Measurements from ENCODE around the gene RRP36. TPM values are rescaled to one million over a fixed set of nuclear protein-coding genes. Genes with fewer than 3 reads are reported as not detected.

RRP36 gene
- total and polyA plus RNA-seq, 4 experiments from 2014 or later: 56.5 to 77.0 (median 62.1) TPM

- no peak within 1 kb of the TSS for H3K27ac ChIP-seq (ENCODE audit: low read depth, low read length)
- POLR2A ChIA-PET (ENCODE audit: partially characterized antibody): no interaction called here
- Mint-ChIP-seq H3K36me3 (peaks cover 20 to 32% of the 10 kb centered on the region in 2 donors), H3K27me3 (peaks cover 8 to 15% of the 10 kb centered on the region in 2 donors), H3K9me3 (no peaks in the 10 kb centered on the region), H3K4me1 (peaks cover 0 to 10% (median 4%) of the 10 kb centered on the region in 4 donors), H3K4me3 (peak within 1 kb of the TSS; percentile 33 to 69 (median 64)), H3K27ac (no peak within 1 kb of the TSS)
- DNase-seq: peak in 1 of 5 donors; percentile 18
- H3K4me1 ChIP-seq (ENCODE audit: insufficient read depth, low read length): peaks cover 10% of the 10 kb centered on the region
- H3K9me3 ChIP-seq (ENCODE audit: control insufficient read depth in 1 of 2, low read length in 2 of 2): no peaks in the 10 kb centered on the region
- CTCF ChIA-PET (ENCODE audit: partially characterized antibody): no interaction called here
- intact Hi-C loops (cut with micrococcal nuclease): no loop called here
- H3K27me3 ChIP-seq (ENCODE audit: insufficient read depth, low read length): peaks cover 19% of the 10 kb centered on the region
- peak within 1 kb of the TSS in 1 of 2 donors; percentile 35 for H3K4me3 ChIP-seq (ENCODE audit: low read length in 2 of 2)
- no peaks in the 10 kb centered on the region for H3K36me3 ChIP-seq (ENCODE audit: insufficient read depth, low read length)
Measured at GRCh38 chr6:43075670-43076463, 54.4 kb downstream of the RRP36 start, which contains the start of gene PTK7. TSS of gene PTK7 (plus strand) at chr6:43076314. CDS start at chr6:43076489, 175 bp downstream.

- Mint-ChIP-seq H3K4me3 (peak overlapping the region; percentile 24 to 69 (median 57)), H3K4me1 (peaks cover 0 to 10% (median 4%) of the 10 kb centered on the region in 4 donors), H3K9me3 (no peaks in the 10 kb centered on the region), H3K27me3 (peaks cover 8 to 17% of the 10 kb centered on the region in 2 donors), H3K36me3 (peaks cover 20 to 25% of the 10 kb centered on the region in 2 donors), H3K27ac (no peak overlapping the region)
- DNase-seq: no peak
- Histone ChIP-seq H3K27me3 (ENCODE audit: insufficient read depth, low read length) (peaks cover 19% of the 10 kb centered on the region), H3K27ac (ENCODE audit: low read depth, low read length) (no peak overlapping the region), H3K36me3 (ENCODE audit: insufficient read depth, low read length) (no peaks in the 10 kb centered on the region), H3K4me1 (ENCODE audit: insufficient read depth, low read length) (peaks cover 10% of the 10 kb centered on the region), H3K9me3 (ENCODE audit: control insufficient read depth in 1 of 2, low read length in 2 of 2) (no peaks in the 10 kb centered on the region), H3K4me3 (ENCODE audit: low read length in 2 of 2) (peak overlapping the region in 1 of 2 donors; percentile 35)
- intact Hi-C loops (cut with micrococcal nuclease): no loop called here
- ChIA-PET POLR2A (ENCODE audit: partially characterized antibody) (interaction anchor here (1.4 kb wide), 1 partner anchor 18 kb away, joined by 5 read pairs; the partner anchor contains the start of genes KLC4 and MRPL2), CTCF (ENCODE audit: partially characterized antibody) (interaction anchor here (1.0 kb wide), 1 partner anchor 11 kb away, joined by 6 read pairs; no protein-coding TSS in a partner anchor)
Measured at GRCh38 chr6:43076464-43077332, 55.3 kb downstream of the RRP36 start.

DNA sequence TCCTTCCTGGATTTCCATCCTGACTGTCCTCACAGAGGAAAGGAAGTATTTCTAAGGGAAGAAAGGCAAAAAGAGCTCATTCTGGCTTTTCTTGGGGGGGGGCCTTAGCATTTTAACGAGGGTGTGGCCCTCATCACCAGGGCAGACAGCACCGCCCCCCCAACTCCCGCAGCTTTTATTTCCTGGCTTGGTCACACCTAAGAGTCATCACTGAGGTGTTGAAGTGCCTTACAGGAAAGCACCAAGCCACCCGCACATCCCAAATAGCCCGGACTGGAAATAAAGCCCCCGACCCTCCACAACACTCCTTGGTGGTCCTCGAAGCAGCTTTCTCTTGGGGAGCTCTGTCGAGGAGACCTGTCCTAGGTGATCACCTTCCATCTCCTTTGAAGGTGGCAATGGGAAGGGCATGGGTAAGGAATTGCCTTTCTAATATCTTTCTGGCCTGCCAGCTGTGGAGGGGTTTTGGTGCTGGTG, 55.9 kb downstream of the RRP36 start:
- CTCF ChIA-PET (ENCODE audit: partially characterized antibody): interaction anchor here (1.0 kb wide), 1 partner anchor 10 kb away, joined by 6 read pairs; no protein-coding TSS in a partner anchor
- Histone ChIP-seq H3K27me3 (ENCODE audit: insufficient read depth, low read length) (peaks cover 19% of the 10 kb centered on the region), H3K9me3 (ENCODE audit: control insufficient read depth in 1 of 2, low read length in 2 of 2) (no peaks in the 10 kb centered on the region), H3K27ac (ENCODE audit: low read depth, low read length) (no peak overlapping the region), H3K4me1 (ENCODE audit: insufficient read depth, low read length) (peaks cover 10% of the 10 kb centered on the region), H3K36me3 (ENCODE audit: insufficient read depth, low read length) (no peaks in the 10 kb centered on the region), H3K4me3 (ENCODE audit: low read length in 2 of 2) (peak overlapping the region in 1 of 2 donors; percentile 35)
- no peak for DNase-seq
- Mint-ChIP-seq H3K36me3 (peaks cover 14 to 19% of the 10 kb centered on the region in 2 donors), H3K4me3 (peak overlapping the region in 6 of 8 donors; percentile 28 to 66 (median 47)), H3K27me3 (peaks cover 8 to 17% of the 10 kb centered on the region in 2 donors), H3K4me1 (peaks cover 0 to 10% (median 4%) of the 10 kb centered on the region in 4 donors), H3K27ac (no peak overlapping the region), H3K9me3 (no peaks in the 10 kb centered on the region)
- intact Hi-C loops (cut with micrococcal nuclease): no loop called here
- POLR2A ChIA-PET (ENCODE audit: partially characterized antibody): interaction anchor here (1.4 kb wide), 1 partner anchor 18 kb away, joined by 5 read pairs; the partner anchor contains the start of genes KLC4 and MRPL2

DNA sequence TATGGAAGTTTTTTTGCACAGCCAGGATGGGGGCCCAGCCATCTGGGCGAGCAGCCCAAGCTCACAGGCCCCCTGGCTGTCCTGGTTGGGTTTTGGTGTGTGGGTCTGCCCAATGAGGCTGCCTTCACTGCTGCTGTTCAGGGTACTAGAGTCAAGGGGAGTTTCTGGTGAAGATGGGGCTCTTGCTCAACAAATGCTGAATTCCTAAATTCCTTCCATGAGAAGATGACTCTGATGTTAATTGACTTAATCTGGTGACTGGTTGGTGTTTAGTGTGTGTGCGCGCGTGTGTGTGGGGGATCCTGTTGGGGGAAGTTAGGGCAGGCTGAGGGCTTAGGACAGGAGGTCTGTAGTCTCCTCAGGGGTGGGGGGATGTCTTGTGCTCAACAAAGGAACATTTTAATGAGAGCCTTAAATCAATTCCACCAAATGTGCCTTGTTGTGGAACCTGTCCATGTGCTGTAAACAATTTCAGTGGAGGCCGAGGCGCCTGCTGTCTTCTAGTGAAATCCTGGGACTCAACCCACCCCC, 56.6 kb downstream of the RRP36 start:
- no peak overlapping the region for H3K27ac Mint-ChIP-seq

DNA sequence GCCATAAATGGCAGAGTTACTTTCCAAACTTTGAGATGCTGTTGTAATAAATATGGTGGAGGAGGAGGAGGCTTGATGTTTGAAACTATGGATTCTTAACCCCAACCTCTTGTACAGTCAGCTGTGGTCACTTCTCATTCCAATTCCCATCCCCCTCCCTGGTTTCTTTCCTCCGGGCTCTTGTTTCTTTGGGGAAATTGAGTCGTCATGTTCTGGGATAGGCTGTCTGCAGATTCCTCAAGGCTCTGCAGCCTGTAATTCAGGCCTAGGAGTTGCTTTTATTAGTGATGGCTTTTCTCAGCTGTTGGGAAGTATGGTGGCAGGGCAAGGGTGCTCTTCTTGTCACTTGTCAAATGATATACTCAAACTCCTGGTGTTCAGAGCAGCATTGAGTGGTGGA, 57.3 kb downstream of the RRP36 start:
- CTCF ChIA-PET (ENCODE audit: partially characterized antibody): interaction anchor here (1.0 kb wide), 1 partner anchor 12 kb away, joined by 3 read pairs; no protein-coding TSS in a partner anchor
- peaks cover 8 to 18% of the 10 kb centered on the region in 2 donors for H3K27me3 Mint-ChIP-seq
- intact Hi-C loops (cut with micrococcal nuclease): no loop called here
- no peaks in the 10 kb centered on the region for H3K9me3 ChIP-seq (ENCODE audit: control insufficient read depth in 1 of 2, low read length in 2 of 2)
- no peak overlapping the region for H3K27ac Mint-ChIP-seq
- H3K36me3 ChIP-seq (ENCODE audit: insufficient read depth, low read length): no peaks in the 10 kb centered on the region
- H3K4me3 ChIP-seq (ENCODE audit: low read length in 2 of 2): no peak overlapping the region
- H3K36me3 Mint-ChIP-seq: peaks cover 5 to 6% of the 10 kb centered on the region in 2 donors
- peaks cover 19% of the 10 kb centered on the region for H3K27me3 ChIP-seq (ENCODE audit: insufficient read depth, low read length)
- H3K27ac ChIP-seq (ENCODE audit: low read depth, low read length): no peak overlapping the region
- DNase-seq: no peak
- H3K4me1 Mint-ChIP-seq: peaks cover 0 to 10% (median 4%) of the 10 kb centered on the region in 4 donors
- peaks cover 10% of the 10 kb centered on the region for H3K4me1 ChIP-seq (ENCODE audit: insufficient read depth, low read length)
- no peaks in the 10 kb centered on the region for H3K9me3 Mint-ChIP-seq
- peak overlapping the region in 1 of 8 donors; percentile 11 for H3K4me3 Mint-ChIP-seq
- POLR2A ChIA-PET (ENCODE audit: partially characterized antibody): no interaction called here

More for the DNA sequence above, 56.6 kb downstream of the RRP36 start:
- Histone ChIP-seq H3K4me1 (ENCODE audit: insufficient read depth, low read length) (peaks cover 10% of the 10 kb centered on the region), H3K27me3 (ENCODE audit: insufficient read depth, low read length) (peaks cover 19% of the 10 kb centered on the region), H3K4me3 (ENCODE audit: low read length in 2 of 2) (no peak overlapping the region), H3K27ac (ENCODE audit: low read depth, low read length) (no peak overlapping the region), H3K36me3 (ENCODE audit: insufficient read depth, low read length) (no peaks in the 10 kb centered on the region), H3K9me3 (ENCODE audit: control insufficient read depth in 1 of 2, low read length in 2 of 2) (no peaks in the 10 kb centered on the region)
- peaks cover 7 to 12% of the 10 kb centered on the region in 2 donors for H3K36me3 Mint-ChIP-seq
- peaks cover 0 to 10% (median 4%) of the 10 kb centered on the region in 4 donors for H3K4me1 Mint-ChIP-seq
- H3K9me3 Mint-ChIP-seq: no peaks in the 10 kb centered on the region
- DNase-seq: no peak
- POLR2A ChIA-PET (ENCODE audit: partially characterized antibody): no interaction called here
- peak overlapping the region in 4 of 8 donors; percentile 10 to 67 (median 47) for H3K4me3 Mint-ChIP-seq
- CTCF ChIA-PET (ENCODE audit: partially characterized antibody): interaction anchor here (1.0 kb wide), 1 partner anchor 9 kb away, joined by 6 read pairs; no protein-coding TSS in a partner anchor
- intact Hi-C loops (cut with micrococcal nuclease): no loop called here
- H3K27me3 Mint-ChIP-seq: peaks cover 8 to 17% of the 10 kb centered on the region in 2 donors
